Superior temporal gyrus (tissue), 1 donor: Measurements from ENCODE around the gene SUSD6.
A peak's percentile ranks its signal among the peaks of the same experiment; 100 is the strongest.
"Not testable (repeated sequence)": the region's sequence is repeated elsewhere in the genome, so short reads cannot be mapped to it uniquely, and the experiment has no call there.

Experiments
- DNase-seq: peaks from one replicate; pipeline ENCODE4 v3.0.0-alpha.2; 2016; ENCODE audit errors: extremely low spot score

The SUSD6 gene

DNA sequence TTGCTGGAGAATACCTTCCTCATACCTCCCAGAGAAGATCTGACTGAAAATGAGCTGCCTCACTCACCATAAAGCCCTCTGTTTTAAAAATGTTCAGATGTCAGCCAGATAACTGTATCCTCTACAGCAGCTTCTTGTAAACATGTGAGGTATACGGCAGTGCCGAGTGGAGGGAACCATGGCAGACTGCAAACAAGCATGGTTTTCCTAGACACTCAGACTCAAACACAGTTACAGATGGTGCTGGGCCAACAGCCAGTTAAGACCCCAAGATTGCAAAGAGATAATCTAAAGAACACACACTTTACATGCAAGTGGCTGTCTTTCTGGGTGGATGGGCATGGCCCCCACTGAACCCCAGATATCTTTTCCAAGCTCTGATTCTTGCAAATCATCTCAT lies 20.1 kb upstream of the SUSD6 start:
- DNase-seq, result no peak

DNA sequence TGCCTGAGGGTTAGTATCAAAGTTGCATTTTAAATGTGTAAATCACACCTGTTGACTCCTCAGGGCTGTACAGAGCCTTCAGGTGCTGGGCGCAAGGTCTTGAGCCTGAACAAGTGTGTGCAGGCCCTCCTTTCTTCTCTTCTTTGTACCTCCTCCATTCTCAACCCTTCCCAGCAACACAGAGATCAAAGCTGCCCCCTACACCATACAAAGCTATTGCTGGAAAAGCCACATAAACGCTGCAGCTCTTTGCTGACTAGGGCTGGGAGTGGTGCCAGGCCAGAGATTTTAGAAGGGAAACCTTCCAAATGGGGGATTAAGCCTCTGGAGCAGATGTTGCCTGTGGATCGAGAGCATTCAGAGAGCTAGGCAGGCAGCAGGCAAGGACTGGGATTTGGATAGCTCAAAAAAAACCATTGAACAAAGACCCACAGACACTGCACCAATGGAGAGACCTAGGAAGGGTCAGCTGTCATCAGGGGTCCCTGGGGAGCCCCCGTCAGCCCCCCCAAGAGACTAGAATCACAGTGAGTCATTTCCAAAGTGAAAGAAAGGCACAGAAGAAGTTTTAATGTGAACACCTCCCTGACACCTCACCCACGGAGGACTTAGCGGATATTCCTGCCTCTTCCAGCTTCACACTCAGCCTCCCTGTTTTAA lies 18.2 kb upstream of the SUSD6 start:
- DNase-seq, result peak; percentile 45

DNA sequence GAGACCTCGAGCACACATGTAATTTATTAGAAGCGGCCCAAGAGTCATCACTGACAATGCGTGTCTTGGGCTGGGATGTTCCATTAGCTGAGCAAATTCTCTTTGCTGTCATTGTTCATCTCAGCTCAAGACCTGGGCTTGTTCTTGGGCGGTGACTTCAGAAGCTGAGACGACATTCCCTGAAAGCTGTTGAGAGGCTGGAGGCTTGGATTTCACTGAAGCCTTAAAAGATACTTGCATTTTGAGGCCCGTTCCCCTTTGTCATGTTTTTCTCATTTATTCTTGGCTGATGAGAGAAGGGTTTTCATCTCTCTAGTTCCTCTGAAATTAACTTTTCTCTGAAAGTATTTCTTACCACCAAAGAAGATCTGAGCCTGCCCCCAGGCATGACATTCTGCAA lies 16.6 kb upstream of the SUSD6 start:
- DNase-seq, result no peak

DNA sequence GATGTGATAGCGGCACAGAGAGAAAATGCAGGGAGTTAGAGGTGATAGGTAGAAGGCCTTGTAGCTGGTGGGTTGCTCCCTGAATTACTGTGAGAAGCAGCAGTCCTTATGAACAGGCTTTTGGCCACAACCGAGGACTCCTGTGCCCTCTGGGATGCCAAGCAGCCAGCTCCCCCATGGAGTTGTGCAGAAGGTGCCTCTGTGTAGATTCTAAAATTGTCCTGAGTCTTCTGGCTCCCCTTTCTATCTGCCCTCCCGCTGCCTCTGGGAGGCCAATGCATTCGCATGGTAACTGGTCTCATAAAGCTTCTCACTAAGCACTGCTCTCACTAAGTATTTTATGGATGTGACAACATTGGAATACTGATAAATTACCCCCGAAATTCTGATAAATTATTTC lies 16.1 kb upstream of the SUSD6 start:
- no peak for DNase-seq

DNA sequence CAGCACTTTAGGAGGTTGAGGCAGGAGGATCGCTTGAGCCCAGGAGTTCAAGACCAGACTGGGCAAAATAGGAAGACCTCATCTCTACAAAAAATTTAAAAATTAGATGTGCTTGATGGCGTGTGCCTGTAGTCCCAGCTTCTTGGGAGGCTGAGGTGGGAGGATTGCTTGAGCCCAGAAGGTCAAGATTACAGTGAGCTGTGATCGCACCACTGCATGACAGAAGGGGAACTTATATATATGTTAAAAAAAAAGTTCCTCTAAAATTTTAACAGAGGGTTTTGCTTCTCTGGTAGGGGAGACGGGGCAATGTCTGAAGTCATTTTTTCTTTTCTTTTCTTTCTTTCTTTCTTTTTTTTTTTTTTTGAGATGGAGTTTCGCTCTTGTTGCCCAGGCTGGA lies 12.0 kb upstream of the SUSD6 start:
- not testable (repeated sequence) for DNase-seq

DNA sequence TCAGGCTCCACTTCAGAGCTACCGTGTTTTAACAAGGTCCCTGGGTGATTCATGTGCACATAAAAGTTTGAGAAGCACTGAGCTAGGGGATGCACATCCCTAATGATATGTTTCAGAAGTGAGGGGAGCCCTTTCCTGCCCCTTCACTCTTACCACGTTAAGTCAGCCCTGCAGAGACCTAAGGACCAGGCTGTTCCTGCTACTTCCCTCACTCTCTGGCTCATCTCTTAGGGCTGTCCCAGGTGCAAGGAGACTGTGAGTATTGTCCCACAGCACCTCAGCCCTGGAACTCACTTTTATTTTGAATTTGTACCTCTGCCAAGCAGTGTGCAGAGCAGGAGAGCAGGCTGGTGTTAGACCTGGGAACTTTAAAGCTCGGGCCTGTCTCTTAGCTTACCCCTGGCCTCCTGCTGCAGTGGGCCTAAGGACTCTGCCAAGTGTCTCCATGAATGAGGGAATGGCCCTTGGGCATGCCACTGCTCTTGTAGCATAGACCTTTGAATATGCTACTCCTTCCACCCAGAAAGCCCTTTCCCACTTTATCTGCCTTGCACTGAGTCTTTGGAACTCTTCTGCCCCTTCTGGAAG lies 11.0 kb upstream of the SUSD6 start:
- DNase-seq, result no peak

DNA sequence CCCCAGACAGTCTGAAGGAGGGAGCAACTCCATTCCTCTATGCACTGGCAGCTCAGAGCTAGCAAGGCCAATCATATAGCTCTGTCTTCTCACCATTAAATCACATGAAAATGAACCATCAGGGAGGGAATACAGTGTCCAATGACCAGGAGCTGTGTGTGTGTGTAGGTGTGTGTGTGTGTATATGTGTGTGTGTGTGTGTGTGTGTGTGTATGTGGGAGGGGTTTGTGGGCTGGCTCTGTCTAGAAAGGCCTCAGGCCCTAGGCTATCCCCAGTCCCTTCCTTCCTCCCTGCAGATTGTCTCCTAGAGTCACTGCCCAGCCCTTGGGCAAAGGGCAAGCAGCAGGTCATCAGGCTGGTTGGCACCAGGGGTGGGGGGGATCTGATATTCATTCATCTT lies 5.7 kb upstream of the SUSD6 start:
- no peak for DNase-seq

DNA sequence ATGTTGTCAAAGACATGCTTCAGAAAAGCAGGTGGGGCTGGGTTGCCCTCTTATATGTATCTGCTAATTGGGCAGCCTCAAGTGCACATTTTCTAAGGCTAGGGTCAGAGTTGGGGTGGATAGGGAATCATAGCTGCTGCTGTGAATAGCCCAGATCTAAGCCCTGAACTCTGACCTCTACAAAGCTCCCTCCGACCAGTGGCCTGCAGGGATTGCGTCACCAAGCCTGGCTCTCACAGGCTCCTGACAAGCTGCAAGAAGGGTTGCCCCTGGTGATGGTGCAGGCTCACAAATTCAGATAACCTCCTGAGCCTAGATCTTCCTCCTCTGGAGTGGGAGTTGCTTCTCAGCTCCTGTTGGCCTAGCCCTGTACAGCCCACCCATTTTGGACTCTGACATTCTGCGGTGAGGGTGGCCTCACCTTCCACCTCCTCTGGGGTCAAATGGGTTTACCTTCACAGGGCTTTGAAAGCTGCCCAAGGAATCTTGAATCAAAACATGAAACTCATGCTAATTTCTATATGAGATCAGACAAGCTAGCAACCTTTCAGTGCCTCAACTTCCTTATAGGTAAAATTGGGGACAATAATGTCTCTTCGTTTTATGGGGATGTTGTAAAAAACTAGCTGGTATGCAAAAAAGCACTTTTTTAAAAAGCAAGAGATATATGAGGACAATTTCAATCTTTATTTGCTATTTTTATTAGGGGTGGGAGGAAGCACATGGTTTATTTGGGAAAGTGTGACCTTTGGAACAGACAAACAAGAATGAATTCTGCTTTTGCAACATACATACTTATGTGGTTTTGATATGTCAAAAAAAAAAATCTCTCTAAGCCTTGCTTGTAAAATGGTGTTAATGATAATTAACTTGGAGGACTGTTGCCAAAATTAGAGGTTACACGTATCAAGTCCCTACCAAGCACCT lies 4.9 kb upstream of the SUSD6 start:
- DNase-seq, result no peak

DNA sequence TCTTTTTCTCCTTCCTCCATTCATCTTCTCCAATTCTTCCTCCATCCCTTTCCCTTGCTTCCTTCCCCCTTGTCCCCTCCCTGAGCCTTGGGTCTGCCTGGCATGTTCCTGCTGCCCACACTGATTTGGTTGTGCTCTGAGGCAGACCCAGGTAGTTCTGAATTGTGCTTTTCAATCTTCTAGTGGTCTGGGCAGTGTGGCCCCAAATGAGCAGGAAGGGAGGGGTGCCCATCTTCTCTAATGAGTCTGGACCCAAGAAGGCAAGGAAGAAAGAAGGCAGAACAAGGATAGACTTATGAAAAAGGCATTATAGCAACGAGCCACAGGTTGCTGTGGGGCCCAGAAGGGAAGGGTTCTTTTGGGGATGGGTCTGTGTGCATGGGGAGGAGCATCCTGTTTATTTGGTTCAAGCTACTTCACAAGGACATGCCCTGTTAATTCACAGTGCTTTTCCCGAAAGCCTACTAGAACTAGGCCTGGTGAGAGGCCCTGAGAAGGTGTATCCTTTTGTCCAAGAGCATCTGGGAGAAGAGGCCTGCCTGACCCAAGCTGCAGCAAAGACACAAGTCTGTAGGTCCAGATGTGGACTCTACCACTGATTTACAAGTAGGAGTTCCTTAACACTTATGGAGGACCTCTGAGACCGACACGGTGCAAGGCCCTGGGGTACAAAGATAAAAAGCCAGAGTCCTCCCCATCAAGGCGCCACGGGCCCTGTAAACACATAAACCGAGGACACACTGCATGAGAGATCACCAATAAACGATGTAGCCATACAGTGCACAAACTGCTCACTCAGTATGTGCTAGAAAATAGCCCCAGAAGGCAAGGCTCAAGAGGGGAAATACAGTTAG lies 1.1 kb upstream of the SUSD6 start:
- DNase-seq, result no peak

DNA sequence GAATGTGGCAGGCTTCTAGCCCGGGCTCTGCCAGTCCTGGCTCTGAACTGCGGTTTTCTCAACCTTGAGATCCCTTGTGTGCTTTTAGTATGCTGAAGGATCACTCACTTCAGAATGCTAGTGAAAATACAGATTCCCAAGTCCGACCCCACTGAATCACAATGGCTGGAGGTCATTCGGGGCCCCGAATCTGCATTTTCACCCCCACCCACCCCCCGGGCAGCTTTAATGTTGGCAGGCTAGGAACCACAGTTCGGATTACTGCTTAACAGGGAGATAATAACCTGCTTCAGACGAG lies 573 bp upstream of the SUSD6 start:
- peak; percentile 49 for DNase-seq

DNA sequence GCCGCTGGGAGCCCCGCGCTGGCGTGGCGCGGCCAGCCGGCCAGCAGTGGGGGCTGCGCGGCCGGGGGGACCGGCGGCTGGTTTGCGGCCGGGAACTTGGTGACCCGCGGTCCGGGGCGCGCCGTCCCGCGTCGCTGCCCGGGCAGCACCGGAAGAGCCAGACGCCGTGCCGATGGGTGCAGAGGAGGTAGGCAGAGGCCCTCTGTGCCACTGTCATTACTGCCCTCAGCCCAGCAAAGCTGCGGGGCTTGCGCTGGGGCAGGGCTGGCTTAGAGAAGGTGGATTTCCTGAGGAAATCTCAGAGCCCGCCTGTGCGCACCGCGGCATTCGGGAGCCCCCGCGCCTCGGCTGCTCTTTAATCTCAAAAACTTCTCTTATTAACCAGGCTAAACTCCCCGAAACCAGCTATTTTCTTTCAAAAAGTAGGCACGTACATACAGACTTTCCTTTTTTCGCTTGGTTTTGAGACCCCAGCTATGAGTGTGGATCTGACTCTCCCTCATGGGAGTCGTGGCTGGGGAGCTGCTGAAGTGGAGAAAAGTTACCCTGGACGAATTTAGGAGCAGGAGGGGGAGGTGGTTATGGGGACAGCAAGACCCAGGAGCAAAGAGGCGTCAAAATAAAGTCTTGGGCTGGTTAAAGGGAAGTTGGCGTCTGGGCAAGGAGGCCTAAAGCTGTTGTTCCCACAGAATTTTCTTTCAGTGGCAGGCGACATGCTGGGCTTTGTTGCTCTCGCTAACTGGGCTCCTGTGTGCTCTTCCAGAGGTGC lies 802 bp downstream of the SUSD6 start:
- peak; percentile 35 for DNase-seq

DNA sequence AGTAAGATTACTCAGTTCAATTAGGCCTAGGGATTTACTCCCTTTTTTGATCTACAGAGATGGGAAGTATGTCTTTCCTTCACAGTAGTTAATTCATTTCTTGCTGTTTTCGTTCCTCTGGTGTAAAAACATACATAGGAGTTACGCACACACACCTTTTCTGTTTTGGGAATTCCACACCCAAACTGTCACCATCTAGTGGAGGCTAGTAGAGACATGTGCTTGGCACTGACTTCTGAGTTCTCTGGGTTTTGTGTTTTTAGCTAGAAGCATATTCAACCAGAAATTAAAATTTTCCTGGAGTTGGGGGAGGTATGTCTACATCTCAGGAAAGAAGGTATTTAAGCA lies 1.4 kb downstream of the SUSD6 start:
- peak; percentile 60 for DNase-seq

DNA sequence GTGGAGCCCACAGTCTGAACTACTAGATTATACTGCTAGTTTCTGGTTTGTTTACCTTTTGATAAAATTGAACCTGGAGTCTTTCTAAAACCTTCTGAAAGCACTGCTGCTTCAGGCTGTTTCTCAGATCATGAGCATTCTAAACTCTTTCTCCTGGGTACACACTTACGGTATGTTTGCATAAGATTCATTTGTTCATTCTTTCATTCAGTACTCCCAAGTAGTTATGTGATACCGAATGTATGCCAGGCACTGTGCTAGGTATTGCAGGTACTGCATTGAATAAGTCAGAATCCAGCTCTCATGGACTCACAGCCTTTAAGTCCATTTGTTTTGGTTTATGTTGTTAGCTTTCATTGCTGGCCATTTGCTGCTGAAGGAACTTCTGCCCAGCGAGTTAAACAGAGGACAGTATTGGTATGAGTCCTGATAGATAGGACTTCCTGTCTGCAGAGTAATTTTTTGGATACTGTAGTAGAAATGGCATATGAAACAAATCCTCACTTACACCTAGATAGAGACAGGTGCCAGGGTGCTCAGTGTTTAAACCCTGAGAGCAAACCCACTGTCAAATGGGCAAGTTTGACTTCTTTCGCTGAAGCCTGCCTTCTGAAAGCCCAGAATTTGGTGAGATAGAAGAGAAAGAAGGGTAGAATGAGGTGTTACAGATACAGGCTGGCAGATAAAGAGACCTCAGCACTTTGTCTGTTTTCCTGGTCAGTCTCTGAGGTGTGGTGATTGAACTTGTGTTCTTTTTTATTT lies 2.1 kb downstream of the SUSD6 start:
- DNase-seq, result no peak

DNA sequence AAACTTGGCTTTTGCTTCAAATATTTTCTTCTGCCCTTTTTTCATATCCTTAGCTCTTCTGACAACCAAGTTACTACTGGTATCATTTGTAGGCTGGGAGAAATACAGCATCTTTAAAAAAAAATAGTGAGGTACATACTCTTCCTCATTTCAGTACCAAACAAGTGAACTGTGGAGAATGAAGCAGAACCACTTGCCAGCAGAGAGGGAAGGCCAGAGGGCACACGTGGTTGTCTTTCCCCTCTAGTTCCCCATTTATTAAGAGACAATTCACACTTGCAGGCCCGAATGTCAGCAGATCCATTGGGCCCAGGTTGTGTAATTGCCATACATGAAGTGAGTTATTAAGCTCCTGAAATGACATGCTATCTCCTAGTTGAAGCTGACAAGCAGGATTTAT lies 3.2 kb downstream of the SUSD6 start:
- DNase-seq, result peak; percentile 52

DNA sequence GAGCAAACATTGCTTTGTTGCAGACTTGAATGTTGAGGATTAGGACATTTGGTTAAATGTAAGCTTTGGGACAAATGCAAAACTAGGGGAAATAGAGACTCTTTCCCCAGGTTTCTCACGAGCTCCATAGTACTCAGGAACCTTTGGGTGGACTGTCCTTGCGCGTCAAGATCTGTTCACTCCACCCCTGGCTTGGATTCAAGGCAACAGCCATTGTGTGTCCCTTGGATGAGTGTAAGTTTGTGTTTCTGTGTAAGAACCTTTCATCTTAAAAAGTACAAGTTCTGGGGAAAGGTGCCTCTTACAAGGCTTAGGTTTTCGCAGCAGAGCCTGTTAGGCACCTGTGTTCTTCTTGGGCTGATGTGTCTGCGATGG lies 3.7 kb downstream of the SUSD6 start:
- DNase-seq, result no peak

DNA sequence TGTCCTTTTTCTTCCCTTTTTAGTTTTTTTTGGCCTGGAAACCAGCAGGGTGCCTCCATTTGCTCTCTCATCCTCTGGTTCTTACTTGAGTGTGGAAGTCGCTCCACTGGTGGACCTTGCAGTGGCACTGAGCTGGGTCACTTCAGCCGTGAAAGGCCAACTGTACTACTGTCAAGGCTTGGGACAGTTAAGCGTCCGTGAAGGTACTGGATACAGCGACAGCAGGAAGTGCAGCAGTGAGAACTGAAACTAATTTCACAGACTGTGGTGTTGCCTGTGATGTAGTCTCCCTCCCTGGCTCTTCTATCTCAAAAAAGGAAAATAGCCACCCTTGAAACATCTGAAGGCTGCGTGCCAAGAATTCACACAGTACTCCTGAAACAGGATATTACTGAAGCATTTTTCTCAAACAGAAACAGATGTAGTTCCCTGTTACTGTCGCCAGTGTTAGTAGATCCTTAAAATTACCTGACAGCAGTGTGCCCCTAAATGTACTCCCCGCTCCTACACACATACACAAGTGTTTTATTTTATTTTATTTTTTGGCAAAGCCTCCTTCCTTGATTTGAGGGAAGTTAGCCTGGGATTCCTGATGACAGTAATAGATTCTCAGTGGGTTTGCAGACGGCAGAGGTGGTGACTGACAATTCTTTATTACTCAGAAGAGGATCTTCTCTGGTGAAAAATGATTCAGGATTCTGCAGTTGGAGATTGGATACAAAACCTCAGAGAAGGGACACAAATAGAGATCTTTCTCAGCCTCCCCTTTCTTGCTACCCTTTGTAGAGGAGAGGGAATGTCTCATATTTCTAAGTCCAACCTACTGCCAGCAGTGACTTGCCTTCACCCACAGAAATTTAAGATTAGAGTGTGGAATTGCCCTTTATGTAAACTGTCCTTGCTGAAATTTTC lies 4.4 kb downstream of the SUSD6 start:
- DNase-seq, result peak; percentile 80

DNA sequence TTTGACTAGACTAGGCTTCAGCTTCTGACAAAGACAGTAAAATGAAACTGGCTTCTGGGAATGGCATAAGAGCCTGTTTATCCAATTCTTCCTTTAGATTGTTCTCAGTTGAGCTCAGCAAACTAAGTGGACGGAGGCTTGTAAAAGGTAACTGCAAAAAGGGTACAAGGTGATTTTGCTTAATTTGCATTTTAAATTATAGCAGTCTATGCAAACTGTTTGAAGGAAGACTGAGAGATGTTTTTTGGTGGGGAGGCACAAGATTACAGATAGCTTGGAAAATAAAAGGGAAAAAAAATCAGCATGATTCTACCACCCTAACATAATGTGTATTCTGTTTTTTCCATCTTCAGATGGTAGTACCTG lies 5.0 kb downstream of the SUSD6 start:
- no peak for DNase-seq

DNA sequence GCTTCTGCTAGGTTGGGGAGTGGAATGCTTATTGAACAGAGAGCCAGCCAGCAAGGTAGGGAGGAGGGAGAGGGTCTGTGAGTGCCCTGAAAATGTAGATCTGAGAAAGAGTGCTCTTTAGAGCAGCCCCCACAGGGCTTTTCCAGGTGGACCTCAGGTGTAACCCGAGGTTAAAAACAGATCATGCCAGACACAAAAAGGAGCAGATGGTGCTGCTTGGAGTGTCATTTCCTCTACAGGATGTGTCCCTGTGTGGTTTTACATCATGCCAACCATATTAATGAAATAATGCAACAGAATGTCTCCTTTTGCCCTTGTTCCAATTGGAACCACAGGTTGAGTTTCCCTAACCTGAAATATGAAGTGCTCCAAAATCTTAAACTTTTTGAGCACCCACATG lies 6.4 kb downstream of the SUSD6 start:
- DNase-seq, result no peak

DNA sequence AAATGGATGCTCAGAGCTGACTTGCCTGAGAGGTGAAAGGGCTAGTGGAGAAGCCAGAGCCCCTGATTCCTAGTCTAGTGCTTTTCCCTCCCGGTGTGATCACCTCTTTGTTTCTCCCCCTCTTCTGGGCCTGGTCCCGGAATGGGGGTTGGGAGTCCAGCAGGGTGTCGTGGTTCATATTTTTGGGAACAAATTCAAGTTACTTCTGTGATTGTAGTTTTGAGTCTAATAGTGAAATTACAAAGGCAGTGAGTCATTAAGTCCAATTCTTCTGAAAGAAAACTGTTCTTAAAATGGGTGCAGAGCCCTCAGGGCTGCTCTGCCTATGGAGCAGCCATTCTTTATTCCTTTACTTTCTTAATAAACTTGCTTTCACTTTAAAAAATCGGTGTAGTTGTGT lies 7.6 kb downstream of the SUSD6 start:
- DNase-seq, result no peak

DNA sequence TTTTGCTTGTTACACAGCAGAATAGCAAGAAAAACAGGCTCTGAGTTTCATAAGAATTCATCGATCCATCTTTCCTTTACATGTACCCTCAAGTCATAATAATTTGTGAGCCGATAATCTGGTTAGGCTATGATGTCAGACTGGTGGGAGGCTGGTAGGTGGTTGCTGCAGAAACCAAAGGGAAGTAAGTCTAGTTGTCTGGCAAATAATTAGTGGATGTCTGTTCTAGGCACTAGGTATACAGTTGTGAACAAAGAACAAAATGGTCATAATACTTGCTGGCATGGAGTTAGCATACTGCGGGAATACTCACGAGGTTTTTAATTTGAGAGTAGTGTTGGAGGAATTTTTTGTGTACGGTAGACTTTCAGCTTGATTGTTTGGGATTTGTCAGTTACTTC lies 8.8 kb downstream of the SUSD6 start:
- DNase-seq, result no peak
